Measurements from ENCODE around the gene NMRK1.

Gene NMRK1

GRCh38 chr9:75083188-75083970, 4.6 kb downstream of the NMRK1 start:
- H3K14ac ChIP-seq (ENCODE audit: low read length): no peak overlapping the region
- H2AK5ac ChIP-seq (ENCODE audit: low read length): no peak overlapping the region
- peak in 1 of 2 donors; percentile 49 for DNase-seq
- no peaks in the 10 kb centered on the region for H3K36me3 ChIP-seq (ENCODE audit: control insufficient read depth in 1 of 2, insufficient read depth in 2 of 2, low read length in 2 of 2)
- H4K12ac ChIP-seq (ENCODE audit: low read depth, low read length): no peak overlapping the region
- H4K91ac ChIP-seq (ENCODE audit: low read depth, low read length): no peak overlapping the region
- H3K27me3 ChIP-seq (ENCODE audit: insufficient read depth, low read length): no peaks in the 10 kb centered on the region
- peaks cover 10% of the 10 kb centered on the region for H3K79me1 ChIP-seq (ENCODE audit: low read length)
- peaks cover 9 to 15% of the 10 kb centered on the region in 2 experiments for H3K4me1 ChIP-seq (ENCODE audit: control insufficient read depth in 1 of 2, insufficient read depth in 2 of 2, low read length in 2 of 2)
- H3K79me2 ChIP-seq (ENCODE audit: control insufficient read depth, insufficient read depth, low read length, poor library complexity): peaks cover 5% of the 10 kb centered on the region
- H3K4ac ChIP-seq (ENCODE audit: low read depth, low read length): no peak overlapping the region
- no peak overlapping the region for H3K18ac ChIP-seq (ENCODE audit: low read length)
- no peak overlapping the region for H3K27ac ChIP-seq (ENCODE audit: low read depth, low read length)
- no peak overlapping the region for H2AFZ ChIP-seq (ENCODE audit: insufficient read depth, low read length, poor library complexity)
- WGBS (ENCODE audit: extremely low coverage, insufficient coverage, insufficient read length): no CpG with 5 or more reads among the region's 12 CpGs
- no peak overlapping the region for H2BK12ac ChIP-seq (ENCODE audit: low read length)
- H3K4me2 ChIP-seq (ENCODE audit: low read length): peak overlapping the region; percentile 11
- H2BK5ac ChIP-seq (ENCODE audit: low read depth, low read length, poor library complexity): no peak overlapping the region
- H4K8ac ChIP-seq (ENCODE audit: low read depth, low read length): no peak overlapping the region
- no peak overlapping the region for H3K4me3 ChIP-seq (ENCODE audit: low read depth, low read length)
- no peak overlapping the region for H3K9ac ChIP-seq (ENCODE audit: low read length)
- no peak overlapping the region for H3K23ac ChIP-seq (ENCODE audit: low read length)
- no peak overlapping the region for H2BK120ac ChIP-seq (ENCODE audit: insufficient read depth, low read length, poor library complexity)
- H3K9me3 ChIP-seq (ENCODE audit: insufficient read depth, low read depth, low read length): no peaks in the 10 kb centered on the region

DNA sequence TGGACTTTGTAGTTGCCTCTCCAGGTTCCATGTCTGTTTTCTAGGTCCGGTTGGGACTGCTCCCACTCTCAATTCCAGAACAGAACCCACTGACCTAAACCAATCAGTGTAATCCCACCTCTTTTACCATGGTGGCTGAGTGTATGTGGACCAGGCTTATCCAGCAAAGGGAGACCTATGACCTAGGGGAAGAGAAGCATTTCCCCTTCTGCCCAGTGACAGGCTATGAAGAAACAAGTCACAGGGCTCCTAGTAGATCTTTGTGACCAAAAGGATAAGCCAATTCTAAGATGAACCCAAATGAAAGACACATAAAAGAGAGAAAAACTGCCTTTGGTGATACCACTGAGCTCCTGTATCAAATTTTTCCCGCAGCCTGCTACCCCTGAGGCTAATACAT, 6.3 kb downstream of the NMRK1 start:
- DNase-seq: no peak
- no peak overlapping the region for H3K23ac ChIP-seq (ENCODE audit: low read length)
- H3K9ac ChIP-seq (ENCODE audit: low read length): no peak overlapping the region
- H3K18ac ChIP-seq (ENCODE audit: low read length): no peak overlapping the region
- H3K79me1 ChIP-seq (ENCODE audit: low read length): no peaks in the 10 kb centered on the region
- H3K4me3 ChIP-seq (ENCODE audit: low read depth, low read length): no peak overlapping the region
- H3K4me2 ChIP-seq (ENCODE audit: low read length): no peak overlapping the region
- H2BK120ac ChIP-seq (ENCODE audit: insufficient read depth, low read length, poor library complexity): no peak overlapping the region
- H4K8ac ChIP-seq (ENCODE audit: low read depth, low read length): no peak overlapping the region
- H2BK5ac ChIP-seq (ENCODE audit: low read depth, low read length, poor library complexity): no peak overlapping the region
- no peak overlapping the region for H4K91ac ChIP-seq (ENCODE audit: low read depth, low read length)
- H2BK12ac ChIP-seq (ENCODE audit: low read length): no peak overlapping the region
- no peak overlapping the region for H2AK5ac ChIP-seq (ENCODE audit: low read length)
- peaks cover 9 to 15% of the 10 kb centered on the region in 2 experiments for H3K4me1 ChIP-seq (ENCODE audit: control insufficient read depth in 1 of 2, insufficient read depth in 2 of 2, low read length in 2 of 2)
- no peaks in the 10 kb centered on the region for H3K79me2 ChIP-seq (ENCODE audit: control insufficient read depth, insufficient read depth, low read length, poor library complexity)
- H4K12ac ChIP-seq (ENCODE audit: low read depth, low read length): no peak overlapping the region
- H3K27me3 ChIP-seq (ENCODE audit: insufficient read depth, low read length): no peaks in the 10 kb centered on the region
- no peak overlapping the region for H3K27ac ChIP-seq (ENCODE audit: low read depth, low read length)
- no peak overlapping the region for H2AFZ ChIP-seq (ENCODE audit: insufficient read depth, low read length, poor library complexity)
- no peak overlapping the region for H3K14ac ChIP-seq (ENCODE audit: low read length)
- H3K4ac ChIP-seq (ENCODE audit: low read depth, low read length): no peak overlapping the region
- WGBS (ENCODE audit: extremely low coverage, insufficient coverage, insufficient read length): no CpG with 5 or more reads among the region's 2 CpGs
- H3K9me3 ChIP-seq (ENCODE audit: insufficient read depth, low read depth, low read length): no peaks in the 10 kb centered on the region
- H3K36me3 ChIP-seq (ENCODE audit: control insufficient read depth in 1 of 2, insufficient read depth in 2 of 2, low read length in 2 of 2): no peaks in the 10 kb centered on the region

DNA sequence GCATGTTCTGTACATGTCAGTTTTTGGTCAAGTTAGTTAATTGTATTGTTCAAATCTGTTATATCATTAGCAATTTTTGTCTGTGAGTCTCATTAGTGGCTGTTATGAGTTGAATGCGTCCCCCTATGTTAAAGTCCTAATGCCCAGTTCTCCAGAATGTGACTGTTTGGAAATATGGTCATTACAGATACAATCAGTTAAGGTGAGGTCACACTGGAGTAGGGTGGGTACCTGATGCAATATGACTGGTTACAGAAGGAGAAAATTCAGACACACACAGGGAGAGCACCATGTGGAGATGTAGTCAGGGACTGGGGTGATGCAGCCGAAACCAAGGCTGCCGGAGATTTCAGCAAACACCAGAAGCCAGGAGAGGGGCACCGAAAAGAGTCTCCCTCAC, 15.1 kb downstream of the NMRK1 start:
- WGBS (ENCODE audit: extremely low coverage, insufficient coverage, insufficient read length): no CpG with 5 or more reads among the region's 4 CpGs
- Histone ChIP-seq H3K27ac (ENCODE audit: low read depth, low read length) (no peak overlapping the region), H3K9me3 (ENCODE audit: insufficient read depth, low read depth, low read length) (no peaks in the 10 kb centered on the region), H3K79me2 (ENCODE audit: control insufficient read depth, insufficient read depth, low read length, poor library complexity) (no peaks in the 10 kb centered on the region), H4K8ac (ENCODE audit: low read depth, low read length) (no peak overlapping the region), H2BK5ac (ENCODE audit: low read depth, low read length, poor library complexity) (no peak overlapping the region), H2BK12ac (ENCODE audit: low read length) (no peak overlapping the region), H2AK5ac (ENCODE audit: low read length) (no peak overlapping the region), H3K4ac (ENCODE audit: low read depth, low read length) (no peak overlapping the region), H3K4me3 (ENCODE audit: low read depth, low read length) (no peak overlapping the region), H2AFZ (ENCODE audit: insufficient read depth, low read length, poor library complexity) (no peak overlapping the region), H3K23ac (ENCODE audit: low read length) (peak overlapping the region; percentile 74), H3K4me2 (ENCODE audit: low read length) (no peak overlapping the region), H4K12ac (ENCODE audit: low read depth, low read length) (no peak overlapping the region), H3K18ac (ENCODE audit: low read length) (no peak overlapping the region), H4K91ac (ENCODE audit: low read depth, low read length) (no peak overlapping the region), H3K36me3 (ENCODE audit: control insufficient read depth in 1 of 2, insufficient read depth in 2 of 2, low read length in 2 of 2) (peaks cover 3 to 5% of the 10 kb centered on the region in 2 experiments), H3K79me1 (ENCODE audit: low read length) (no peaks in the 10 kb centered on the region), H3K9ac (ENCODE audit: low read length) (no peak overlapping the region), H3K14ac (ENCODE audit: low read length) (no peak overlapping the region), H3K27me3 (ENCODE audit: insufficient read depth, low read length) (no peaks in the 10 kb centered on the region), H2BK120ac (ENCODE audit: insufficient read depth, low read length, poor library complexity) (no peak overlapping the region), H3K4me1 (ENCODE audit: control insufficient read depth in 1 of 2, insufficient read depth in 2 of 2, low read length in 2 of 2) (no peaks in the 10 kb centered on the region)
- DNase-seq: peak in 1 of 2 donors; percentile 35

- H3K4me1 ChIP-seq (ENCODE audit: control insufficient read depth in 1 of 2, insufficient read depth in 2 of 2, low read length in 2 of 2): peaks cover 4 to 5% of the 10 kb centered on the region in 2 experiments
- no CpG with 5 or more reads among the region's 5 CpGs for WGBS (ENCODE audit: extremely low coverage, insufficient coverage, insufficient read length)
- no peak overlapping the region for H4K91ac ChIP-seq (ENCODE audit: low read depth, low read length)
- no peak overlapping the region for H4K8ac ChIP-seq (ENCODE audit: low read depth, low read length)
- no peak overlapping the region for H2BK12ac ChIP-seq (ENCODE audit: low read length)
- no peak overlapping the region for H2BK120ac ChIP-seq (ENCODE audit: insufficient read depth, low read length, poor library complexity)
- H3K14ac ChIP-seq (ENCODE audit: low read length): no peak overlapping the region
- no peak overlapping the region for H3K9ac ChIP-seq (ENCODE audit: low read length)
- H3K4ac ChIP-seq (ENCODE audit: low read depth, low read length): no peak overlapping the region
- no peak overlapping the region for H2BK5ac ChIP-seq (ENCODE audit: low read depth, low read length, poor library complexity)
- peaks cover 3 to 5% of the 10 kb centered on the region in 2 experiments for H3K36me3 ChIP-seq (ENCODE audit: control insufficient read depth in 1 of 2, insufficient read depth in 2 of 2, low read length in 2 of 2)
- H3K18ac ChIP-seq (ENCODE audit: low read length): peak overlapping the region; percentile 64
- no peak overlapping the region for H3K27ac ChIP-seq (ENCODE audit: low read depth, low read length)
- no peak overlapping the region for H4K12ac ChIP-seq (ENCODE audit: low read depth, low read length)
- no peaks in the 10 kb centered on the region for H3K27me3 ChIP-seq (ENCODE audit: insufficient read depth, low read length)
- H3K79me2 ChIP-seq (ENCODE audit: control insufficient read depth, insufficient read depth, low read length, poor library complexity): no peaks in the 10 kb centered on the region
- H3K9me3 ChIP-seq (ENCODE audit: insufficient read depth, low read depth, low read length): no peaks in the 10 kb centered on the region
- DNase-seq: peak; percentile 84 to 85
- H2AFZ ChIP-seq (ENCODE audit: insufficient read depth, low read length, poor library complexity): no peak overlapping the region
- H3K79me1 ChIP-seq (ENCODE audit: low read length): no peaks in the 10 kb centered on the region
- H3K23ac ChIP-seq (ENCODE audit: low read length): no peak overlapping the region
- no peak overlapping the region for H2AK5ac ChIP-seq (ENCODE audit: low read length)
- H3K4me3 ChIP-seq (ENCODE audit: low read depth, low read length): no peak overlapping the region
- no peak overlapping the region for H3K4me2 ChIP-seq (ENCODE audit: low read length)
Measured at GRCh38 chr9:75071530-75072122, 16.3 kb downstream of the NMRK1 start.
